ENCODE results near the gene SLC24A4. TPM values are rescaled to one million over a fixed set of nuclear protein-coding genes. Genes with fewer than 3 reads are reported as not detected.
A peak's percentile ranks its signal among the peaks of the same experiment; 100 is the strongest.

Gene SLC24A4
- 0.05 TPM for polyA plus RNA-seq (2013, experiment 1 of 2)
- polyA plus RNA-seq (2013, experiment 2 of 2), result 0.19 TPM

- H3K9ac ChIP-seq (ENCODE audit: low read depth, low read length), result no peak within 1 kb of the TSS
- peaks cover 76% of the 10 kb centered on the region for H3K27me3 ChIP-seq (ENCODE audit: insufficient read depth, low read length)
- peaks cover 5% of the 10 kb centered on the region; the same call in 1 of the 2 replicates for H3K4me1 ChIP-seq (ENCODE audit: insufficient read depth, low read length)
- peak within 1 kb of the TSS; percentile 55 for H3K4me3 ChIP-seq (ENCODE audit: low read length)
- H3K27ac ChIP-seq (ENCODE audit: low read depth, low read length), result no peak within 1 kb of the TSS
- H3K36me3 ChIP-seq (ENCODE audit: insufficient read depth, low read length), result no peaks in the 10 kb centered on the region
- H3K9me3 ChIP-seq (ENCODE audit: insufficient read depth, low read depth, low read length), result no peaks in the 10 kb centered on the region
- WGBS, result under 1% methylated on average over 117 of the region's 117 CpGs
Measured at GRCh38 chr14:92323011-92323915, at the start of gene SLC24A4. Gene SLC24A4 (plus strand): TSS chr14:92323165. CDS start chr14:92323831, 666 bp downstream.

- H3K27me3 ChIP-seq (ENCODE audit: insufficient read depth, low read length), result no peaks in the 10 kb centered on the region
- no peak overlapping the region for H3K4me3 ChIP-seq (ENCODE audit: low read length)
- no peak overlapping the region for H3K9ac ChIP-seq (ENCODE audit: low read depth, low read length)
- WGBS, result 89% methylated on average over 1 of the region's 2 CpGs
- H3K36me3 ChIP-seq (ENCODE audit: insufficient read depth, low read length), result no peaks in the 10 kb centered on the region
- no peaks in the 10 kb centered on the region for H3K9me3 ChIP-seq (ENCODE audit: insufficient read depth, low read depth, low read length)
- H3K4me1 ChIP-seq (ENCODE audit: insufficient read depth, low read length), result no peaks in the 10 kb centered on the region
- no peak overlapping the region for H3K27ac ChIP-seq (ENCODE audit: low read depth, low read length)
Measured at GRCh38 chr14:92273166-92273565, 49.8 kb upstream of the SLC24A4 start.

GRCh38 chr14:92274055-92274454 lies 48.9 kb upstream of the SLC24A4 start:
- 83% methylated on average over 7 of the region's 7 CpGs for WGBS
- Histone ChIP-seq H3K27ac (ENCODE audit: low read depth, low read length) (no peak overlapping the region), H3K4me1 (ENCODE audit: insufficient read depth, low read length) (no peaks in the 10 kb centered on the region), H3K9ac (ENCODE audit: low read depth, low read length) (no peak overlapping the region), H3K27me3 (ENCODE audit: insufficient read depth, low read length) (no peaks in the 10 kb centered on the region), H3K4me3 (ENCODE audit: low read length) (no peak overlapping the region), H3K9me3 (ENCODE audit: insufficient read depth, low read depth, low read length) (no peaks in the 10 kb centered on the region), H3K36me3 (ENCODE audit: insufficient read depth, low read length) (no peaks in the 10 kb centered on the region)

- Histone ChIP-seq H3K4me1 (ENCODE audit: insufficient read depth, low read length) (no peaks in the 10 kb centered on the region), H3K4me3 (ENCODE audit: low read length) (no peak overlapping the region), H3K27me3 (ENCODE audit: insufficient read depth, low read length) (no peaks in the 10 kb centered on the region), H3K9me3 (ENCODE audit: insufficient read depth, low read depth, low read length) (no peaks in the 10 kb centered on the region), H3K9ac (ENCODE audit: low read depth, low read length) (no peak overlapping the region), H3K36me3 (ENCODE audit: insufficient read depth, low read length) (no peaks in the 10 kb centered on the region), H3K27ac (ENCODE audit: low read depth, low read length) (no peak overlapping the region)
- WGBS, result 90% methylated on average over 7 of the region's 7 CpGs
Measured at GRCh38 chr14:92276074-92276473, 46.9 kb upstream of the SLC24A4 start.

- Histone ChIP-seq H3K27me3 (ENCODE audit: insufficient read depth, low read length) (no peaks in the 10 kb centered on the region), H3K4me1 (ENCODE audit: insufficient read depth, low read length) (no peaks in the 10 kb centered on the region), H3K36me3 (ENCODE audit: insufficient read depth, low read length) (no peaks in the 10 kb centered on the region), H3K9me3 (ENCODE audit: insufficient read depth, low read depth, low read length) (no peaks in the 10 kb centered on the region), H3K4me3 (ENCODE audit: low read length) (no peak overlapping the region), H3K9ac (ENCODE audit: low read depth, low read length) (no peak overlapping the region), H3K27ac (ENCODE audit: low read depth, low read length) (no peak overlapping the region)
- 88% methylated on average over 5 of the region's 5 CpGs for WGBS
Measured at GRCh38 chr14:92277031-92277430, 45.9 kb upstream of the SLC24A4 start.

- Histone ChIP-seq H3K9me3 (ENCODE audit: insufficient read depth, low read depth, low read length) (no peaks in the 10 kb centered on the region), H3K4me1 (ENCODE audit: insufficient read depth, low read length) (no peaks in the 10 kb centered on the region), H3K27ac (ENCODE audit: low read depth, low read length) (no peak overlapping the region), H3K4me3 (ENCODE audit: low read length) (no peak overlapping the region), H3K36me3 (ENCODE audit: insufficient read depth, low read length) (no peaks in the 10 kb centered on the region), H3K9ac (ENCODE audit: low read depth, low read length) (no peak overlapping the region), H3K27me3 (ENCODE audit: insufficient read depth, low read length) (no peaks in the 10 kb centered on the region)
- 90% methylated on average over 4 of the region's 4 CpGs for WGBS
Measured at GRCh38 chr14:92280554-92281262, 42.3 kb upstream of the SLC24A4 start.

- Histone ChIP-seq H3K4me1 (ENCODE audit: insufficient read depth, low read length) (no peaks in the 10 kb centered on the region), H3K9me3 (ENCODE audit: insufficient read depth, low read depth, low read length) (no peaks in the 10 kb centered on the region), H3K27me3 (ENCODE audit: insufficient read depth, low read length) (no peaks in the 10 kb centered on the region), H3K4me3 (ENCODE audit: low read length) (no peak overlapping the region), H3K36me3 (ENCODE audit: insufficient read depth, low read length) (no peaks in the 10 kb centered on the region), H3K27ac (ENCODE audit: low read depth, low read length) (no peak overlapping the region), H3K9ac (ENCODE audit: low read depth, low read length) (no peak overlapping the region)
- 86% methylated on average over 2 of the region's 2 CpGs for WGBS
Measured at GRCh38 chr14:92282669-92283068, 40.3 kb upstream of the SLC24A4 start.

- WGBS, result 97% methylated on average over 3 of the region's 3 CpGs
- Histone ChIP-seq H3K36me3 (ENCODE audit: insufficient read depth, low read length) (no peaks in the 10 kb centered on the region), H3K4me1 (ENCODE audit: insufficient read depth, low read length) (no peaks in the 10 kb centered on the region), H3K4me3 (ENCODE audit: low read length) (no peak overlapping the region), H3K27me3 (ENCODE audit: insufficient read depth, low read length) (no peaks in the 10 kb centered on the region), H3K9me3 (ENCODE audit: insufficient read depth, low read depth, low read length) (no peaks in the 10 kb centered on the region), H3K9ac (ENCODE audit: low read depth, low read length) (no peak overlapping the region), H3K27ac (ENCODE audit: low read depth, low read length) (no peak overlapping the region)
Measured at GRCh38 chr14:92285311-92285710, 37.7 kb upstream of the SLC24A4 start.

GRCh38 chr14:92287987-92288386 lies 35.0 kb upstream of the SLC24A4 start:
- Histone ChIP-seq H3K9ac (ENCODE audit: low read depth, low read length) (no peak overlapping the region), H3K27me3 (ENCODE audit: insufficient read depth, low read length) (no peaks in the 10 kb centered on the region), H3K4me3 (ENCODE audit: low read length) (no peak overlapping the region), H3K9me3 (ENCODE audit: insufficient read depth, low read depth, low read length) (no peaks in the 10 kb centered on the region), H3K4me1 (ENCODE audit: insufficient read depth, low read length) (no peaks in the 10 kb centered on the region), H3K36me3 (ENCODE audit: insufficient read depth, low read length) (no peaks in the 10 kb centered on the region), H3K27ac (ENCODE audit: low read depth, low read length) (no peak overlapping the region)
- 94% methylated on average over 10 of the region's 10 CpGs for WGBS

GRCh38 chr14:92288994-92289660 lies 33.8 kb upstream of the SLC24A4 start:
- Histone ChIP-seq H3K9me3 (ENCODE audit: insufficient read depth, low read depth, low read length) (no peaks in the 10 kb centered on the region), H3K9ac (ENCODE audit: low read depth, low read length) (no peak overlapping the region), H3K36me3 (ENCODE audit: insufficient read depth, low read length) (no peaks in the 10 kb centered on the region), H3K4me3 (ENCODE audit: low read length) (no peak overlapping the region), H3K27me3 (ENCODE audit: insufficient read depth, low read length) (no peaks in the 10 kb centered on the region), H3K4me1 (ENCODE audit: insufficient read depth, low read length) (no peaks in the 10 kb centered on the region), H3K27ac (ENCODE audit: low read depth, low read length) (no peak overlapping the region)
- 76% methylated on average over 9 of the region's 9 CpGs for WGBS

GRCh38 chr14:92292673-92293072 lies 30.3 kb upstream of the SLC24A4 start:
- no peaks in the 10 kb centered on the region for H3K36me3 ChIP-seq (ENCODE audit: insufficient read depth, low read length)
- no peak overlapping the region for H3K4me3 ChIP-seq (ENCODE audit: low read length)
- no peak overlapping the region for H3K27ac ChIP-seq (ENCODE audit: low read depth, low read length)
- H3K27me3 ChIP-seq (ENCODE audit: insufficient read depth, low read length), result no peaks in the 10 kb centered on the region
- WGBS, result 93% methylated on average over 2 of the region's 2 CpGs
- H3K9me3 ChIP-seq (ENCODE audit: insufficient read depth, low read depth, low read length), result no peaks in the 10 kb centered on the region
- H3K4me1 ChIP-seq (ENCODE audit: insufficient read depth, low read length), result no peaks in the 10 kb centered on the region
- H3K9ac ChIP-seq (ENCODE audit: low read depth, low read length), result no peak overlapping the region
